OCI-LY3 (cell line): ENCODE data around the gene METTL6.

Experiments
- CTCF ChIP-seq: fragments of 200-600, 300-600 bp; sonication (generic); IDR thresholded peaks from 2 replicates; pipeline ENCODE4 v1.5.1; 2014; ENCODE audit warnings: antibody characterized with exemption, low read length, low read depth
- EZH2phosphoT487 ChIP-seq: fragments of 200-600 bp; shearing (Covaris generic); IDR thresholded peaks from 2 replicates; pipeline ENCODE4 v1.6.1; 2018; ENCODE audit warnings: antibody characterized with exemption, mixed run types, low read depth

- TF ChIP-seq CTCF (no peak), EZH2phosphoT487 (no peak)
These were observed 12.1 kb upstream of the METTL6 start for GRCh38 chr3:15439476-15439875.
